ENCODE measurements around the gene NACC2. TPM values are rescaled to one million over a fixed set of nuclear protein-coding genes. Genes with fewer than 3 reads are reported as not detected.

NACC2 gene
- 11.9 and 13.5 TPM in 2 replicates for total RNA-seq (2013; cell fraction: nucleolus; rRNA removed)
- total RNA-seq (2014; rRNA removed) = 7.9 and 9.1 TPM in 2 replicates
- 3.5 and 3.8 TPM in 2 replicates for total RNA-seq (2014; rRNA removed; fragmentation: Illumina TruSeq; extraction: Trizol)
- 14.2 and 14.7 TPM in 2 replicates for total RNA-seq (2021)
- 1.1 TPM for polyA plus RNA-seq (2011; ENCODE audit: low read depth)
- polyA plus RNA-seq (2011; rRNA removed) = 3.5 and 5.4 TPM in 2 replicates
- polyA plus RNA-seq (2011; cell fraction: cytosol; rRNA removed) = 7.9 and 9.6 TPM in 2 replicates
- 15.3 and 20.7 TPM in 2 replicates for polyA plus RNA-seq (2011; cell fraction: nucleus; rRNA removed)
- polyA plus RNA-seq (2012) = 3.8 and 4.4 TPM in 2 replicates
- 2.0 and 3.1 TPM in 2 replicates for polyA plus RNA-seq (2014; fragmentation: Illumina TruSeq; extraction: Trizol)
- polyA plus RNA-seq (2014; fragmentation: Nextera tagmentation; extraction: Ambion mirVana) = 1 to 10 TPM in 1 of 2 experiments, under 1 TPM in 1; 0.66 to 1.0 TPM
- polyA plus RNA-seq (2014; rRNA removed) = 7.5 and 9.4 TPM in 2 replicates
- polyA plus RNA-seq (2016; fragmentation: Nextera tagmentation; extraction: Ambion mirVana) = 1 to 10 TPM; 2.7 to 2.9 TPM
- 11.8 and 12.6 TPM in 2 replicates for polyA minus RNA-seq (2011; rRNA and poly(A)+ RNA removed)
- polyA minus RNA-seq (2011; cell fraction: cytosol; rRNA and poly(A)+ RNA removed) = 7.3 and 9.0 TPM in 2 replicates
- polyA minus RNA-seq (2011; cell fraction: nucleus; rRNA and poly(A)+ RNA removed) = 3.5 and 7.1 TPM in 2 replicates
- Bru-seq, nascent RNA = percentile 63 among the genes with signal in this experiment
- BruChase-seq, experiment 1, labeled RNA remaining after a 6-hour chase = percentile 76 among the genes with signal in this experiment
- BruChase-seq, experiment 2, labeled RNA remaining after a 2-hour chase = percentile 75 among the genes with signal in this experiment
- long read RNA-seq, experiment 1, partial matches to known transcripts = 0 of 3 reads
- long read RNA-seq, experiment 1, other reads (novel, unspliced or antisense) = 3 of 3 reads
- long read RNA-seq, experiment 2, partial matches to known transcripts = 0 of 7 reads
- long read RNA-seq, experiment 2, other reads (novel, unspliced or antisense) = 7 of 7 reads

DNA sequence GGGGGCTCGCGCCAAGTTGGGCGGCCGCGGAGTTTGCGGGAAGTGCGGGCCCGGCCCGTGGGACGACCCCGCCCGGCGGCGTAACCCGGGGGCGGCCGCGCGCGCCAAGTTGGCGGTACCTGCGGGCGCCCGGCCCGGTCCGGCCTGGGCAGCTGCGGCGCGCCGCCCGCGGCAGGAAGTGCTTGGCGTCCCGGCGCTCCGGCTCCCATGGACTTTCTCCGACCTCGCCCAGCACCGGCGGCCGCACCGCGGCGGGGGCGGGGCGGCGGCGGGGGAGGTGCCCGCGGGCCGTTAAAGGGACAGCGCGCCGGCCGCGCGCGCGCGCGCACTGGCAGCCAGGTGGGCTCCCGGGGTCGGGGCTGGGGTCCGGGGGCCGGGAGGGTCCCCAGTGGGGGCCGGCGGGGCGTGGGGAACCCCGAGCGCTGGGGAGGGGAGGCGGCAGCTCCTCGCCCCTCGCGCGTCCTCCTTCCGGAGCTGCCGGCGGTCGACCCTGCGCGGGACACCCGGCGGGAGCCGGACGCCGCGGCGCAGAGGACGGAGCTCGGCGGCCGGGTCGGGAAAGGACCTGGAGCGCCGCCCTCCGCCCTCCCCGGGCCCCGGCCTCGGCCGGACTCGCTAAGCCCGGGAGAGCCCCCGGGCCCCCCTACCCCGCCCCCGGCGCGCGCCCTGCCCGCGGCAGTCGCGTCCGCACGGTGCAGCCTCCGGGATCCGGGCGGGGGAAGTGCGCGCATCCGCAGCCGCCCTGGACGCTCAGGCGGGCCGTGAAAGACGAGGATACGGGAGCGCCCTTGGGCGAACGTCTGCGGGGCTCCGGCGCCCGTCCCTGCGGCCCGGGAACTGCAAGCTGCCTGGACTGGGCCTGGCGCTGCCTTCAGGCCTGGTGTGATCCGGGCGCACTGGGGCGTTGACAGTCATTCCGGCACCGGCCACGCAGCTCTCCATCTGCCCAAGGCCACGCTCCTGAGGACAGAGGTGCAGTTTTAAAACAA is at the start of gene NACC2:
Gene NACC2 (minus strand): TSS at position 220 of the 989 bp plus-strand sequence. CDS start 44,768 bp downstream, outside the sequence.
- no peak for DNase-seq (ENCODE audit: low read depth, low spot score)
- intact Hi-C loops (cut with micrococcal nuclease; ENCODE audit: unreplicated experiment) = no loop called here
- no peaks in the 10 kb centered on the region for H3K27me3 ChIP-seq (replicated peaks in 1 of 2; ENCODE audit: control insufficient read depth in 2 of 2, insufficient read depth in 2 of 2, low read length in 1 of 2)
- TF ChIP-seq ZNF622 (IDR thresholded peaks at IDR 0.05) (no peak), SMC3 (IDR thresholded peaks at IDR 0.05; ENCODE audit: borderline replicate concordance, low read length) (no peak), ATF7 (IDR thresholded peaks at IDR 0.05; ENCODE audit: low read depth) (no peak), CEBPB (IDR thresholded peaks at IDR 0.05; ENCODE audit: borderline replicate concordance in 1 of 2, low read depth in 2 of 2, low read length in 2 of 2) (no peak), HCFC1 (IDR thresholded peaks at IDR 0.05; ENCODE audit: low read length) (no peak), ETV6 (conservative IDR thresholded peaks at IDR 0.05 in 1 of 2, IDR thresholded peaks at IDR 0.05 in 1 of 2; ENCODE audit: borderline replicate concordance in 1 of 2, low read depth in 1 of 2) (no peak), ZBED1 (IDR thresholded peaks at IDR 0.05; ENCODE audit: borderline replicate concordance) (no peak), JUNB (IDR thresholded peaks at IDR 0.05) (no peak), SMARCA5 (IDR thresholded peaks at IDR 0.05) (peak; percentile 60; the same call in 1 of the 2 replicates), EGR1 (IDR thresholded peaks at IDR 0.05; ENCODE audit: borderline replicate concordance in 1 of 2, low read depth in 2 of 2, low read length in 2 of 2) (peak in 1 of 2 experiments; percentile 11; a peak in 1 of 3 replicates), LARP7 (IDR thresholded peaks at IDR 0.05) (peak; percentile 54; the same call in 1 of the 2 replicates), WRNIP1 (IDR thresholded peaks at IDR 0.05; ENCODE audit: borderline replicate concordance, low read depth, low read length) (no peak), BACH1 (IDR thresholded peaks at IDR 0.05; ENCODE audit: borderline replicate concordance) (0 out of 2 replicates have a peak, but pooled peaks have one; percentile 28), ZNF274 (IDR thresholded peaks at IDR 0.05; ENCODE audit: insufficient read depth, insufficient read length) (no peak)
- TF ChIP-seq, protein P1, sequence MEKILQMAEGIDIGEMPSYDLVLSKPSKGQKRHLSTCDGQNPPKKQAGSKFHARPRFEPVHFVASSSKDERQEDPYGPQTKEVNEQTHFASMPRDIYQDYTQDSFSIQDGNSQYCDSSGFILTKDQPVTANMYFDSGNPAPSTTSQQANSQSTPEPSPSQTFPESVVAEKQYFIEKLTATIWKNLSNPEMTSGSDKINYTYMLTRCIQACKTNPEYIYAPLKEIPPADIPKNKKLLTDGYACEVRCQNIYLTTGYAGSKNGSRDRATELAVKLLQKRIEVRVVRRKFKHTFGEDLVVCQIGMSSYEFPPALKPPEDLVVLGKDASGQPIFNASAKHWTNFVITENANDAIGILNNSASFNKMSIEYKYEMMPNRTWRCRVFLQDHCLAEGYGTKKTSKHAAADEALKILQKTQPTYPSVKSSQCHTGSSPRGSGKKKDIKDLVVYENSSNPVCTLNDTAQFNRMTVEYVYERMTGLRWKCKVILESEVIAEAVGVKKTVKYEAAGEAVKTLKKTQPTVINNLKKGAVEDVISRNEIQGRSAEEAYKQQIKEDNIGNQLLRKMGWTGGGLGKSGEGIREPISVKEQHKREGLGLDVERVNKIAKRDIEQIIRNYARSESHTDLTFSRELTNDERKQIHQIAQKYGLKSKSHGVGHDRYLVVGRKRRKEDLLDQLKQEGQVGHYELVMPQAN (conservative IDR thresholded peaks at IDR 0.05) = no peak; the same call in 1 of the 2 replicates

More for the DNA sequence above, at the start of gene NACC2:
- Histone ChIP-seq H3K36me3 (ENCODE audit: control insufficient read depth in 2 of 2, insufficient read depth in 2 of 2, low read length in 1 of 2) (no peaks in the 10 kb centered on the region), H3K79me2 (ENCODE audit: control insufficient read depth, insufficient read depth, low read length) (peaks cover 6% of the 10 kb centered on the region), H3K4me2 (ENCODE audit: control insufficient read depth, insufficient read depth) (peak within 1 kb of the TSS; percentile 71), H4K20me1 (ENCODE audit: control insufficient read depth, insufficient read depth) (no peaks in the 10 kb centered on the region), H3K4me3 (peak within 1 kb of the TSS; percentile 63), H2AFZ (ENCODE audit: control insufficient read depth, low read depth, low read length) (peak within 1 kb of the TSS; percentile 25), H3K9me3 (replicated peaks; ENCODE audit: control insufficient read depth, insufficient read depth, low read length) (no peaks in the 10 kb centered on the region), H3K4me1 (ENCODE audit: control insufficient read depth, insufficient read depth, low read length) (peaks cover 3% of the 10 kb centered on the region), H3K9ac (ENCODE audit: control insufficient read depth, insufficient read depth, low read length) (peak within 1 kb of the TSS; percentile 53), H3K27ac (ENCODE audit: control insufficient read depth, insufficient read depth) (peak within 1 kb of the TSS; percentile 61; the same call in 1 of the 2 replicates)
- ATAC-seq = peak; percentile 44
- in situ Hi-C loops (cut with MboI) = no loop called here
- WGBS (ENCODE audit: insufficient coverage, insufficient replicate concordance, low lambda C conversion rate, missing lambda C conversion rate) = 9% methylated on average over 41 of the region's 143 CpGs
- RAD21 ChIA-PET (ENCODE audit: unreplicated experiment) = interaction anchor here (0.5 to 6.9 kb wide), 3 partner anchors 13 to 72 kb away, joined by 3 to 52 read pairs (median 7); no protein-coding TSS in a partner anchor
- no TSS peak for BruUV-seq (replicated peaks)
- no peak for FAIRE-seq
- SMC1A ChIA-PET (ENCODE audit: uncharacterized antibody, unreplicated experiment) = interaction anchor here (2.7 to 4.1 kb wide), 2 partner anchors 11 to 15 kb away, joined by 9 to 19 read pairs; no protein-coding TSS in a partner anchor
- POLR2A ChIA-PET = interaction anchor here (1.5 to 4.9 kb wide), 4 partner anchors 11 to 23 kb away, joined by 3 to 28 read pairs (median 16); no protein-coding TSS in a partner anchor
- CTCF ChIA-PET = interaction anchor here (1.4 to 1.9 kb wide), 4 partner anchors 10 to 28 kb away, joined by 3 to 7 read pairs (median 4); no protein-coding TSS in a partner anchor

Data from GM12878 (cell line).